GM19467 (cell line): ENCODE measurements around the gene RUVBL1.

ENCODE experiments used
- ATAC-seq: cut with Tn5 transposase; IDR thresholded peaks from one replicate; pipeline ENCODE4 v1.9.1; 2021; ENCODE audit warnings: mild to moderate bottlenecking, moderate library complexity; ENCODE audit not compliant: unreplicated experiment

RUVBL1 gene

GRCh38 chr3:128036119-128036518 is 87.5 kb downstream of the RUVBL1 start:
- ATAC-seq, result no peak

- no peak for ATAC-seq
Measured at GRCh38 chr3:128033102-128033501, 90.5 kb downstream of the RUVBL1 start.
